ENCODE results near the gene CLEC1B.
"Not testable (repeated sequence)": the region's sequence is repeated elsewhere in the genome, so short reads cannot be mapped to it uniquely, and the experiment has no call there.

CLEC1B gene

GRCh38 chr12:9974731-9975130 lies 24.2 kb downstream of the CLEC1B start:
- not testable (repeated sequence) for DNase-seq (ENCODE audit: low read depth in 3 of 3)

DNA sequence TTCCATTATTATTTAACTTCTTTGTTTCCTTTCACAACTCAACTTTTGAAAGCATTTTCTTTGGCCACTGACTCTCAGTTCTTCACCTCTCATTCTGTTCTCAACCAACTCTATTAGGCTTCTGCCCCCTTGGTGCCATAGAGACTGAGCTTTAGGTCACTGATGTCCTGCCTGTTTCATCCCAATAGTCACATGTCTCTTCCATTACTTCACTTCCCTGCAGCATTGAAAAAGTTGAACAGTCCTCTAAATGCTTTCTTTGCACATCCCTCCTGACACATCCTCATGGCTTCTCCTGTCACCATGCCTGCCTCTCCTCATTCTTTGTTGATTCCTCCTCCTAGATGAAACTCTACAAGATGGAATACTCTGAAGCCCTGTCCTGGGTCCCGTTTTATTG lies 25.0 kb downstream of the CLEC1B start:
- no peak for DNase-seq (ENCODE audit: low read depth in 3 of 3)

DNA sequence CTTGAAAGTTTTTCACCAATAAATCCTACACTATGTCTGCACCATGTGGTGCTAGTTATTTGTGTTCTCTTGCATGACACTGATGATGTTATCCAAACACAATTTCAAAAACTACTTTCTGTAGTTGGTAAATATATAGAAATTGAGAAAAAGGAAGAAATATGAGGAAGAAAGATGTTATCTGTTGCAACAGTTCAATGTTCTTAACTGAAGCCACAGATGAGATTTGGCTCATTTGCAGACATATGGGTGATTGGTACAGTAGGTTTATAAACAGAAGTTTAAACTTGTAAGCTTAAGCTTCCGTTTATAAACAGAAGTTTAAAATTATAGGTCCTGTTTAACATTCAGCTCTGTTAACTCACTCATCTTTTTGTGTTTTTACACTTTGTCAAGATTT lies 27.7 kb downstream of the CLEC1B start, which contains the start of gene CLEC12A:
Gene CLEC12A, plus strand, starts transcription at position 229 of the 400 bp plus-strand sequence. CDS start 188 bp downstream, outside the sequence.
- DNase-seq (ENCODE audit: low read depth in 3 of 3) = no peak

DNA sequence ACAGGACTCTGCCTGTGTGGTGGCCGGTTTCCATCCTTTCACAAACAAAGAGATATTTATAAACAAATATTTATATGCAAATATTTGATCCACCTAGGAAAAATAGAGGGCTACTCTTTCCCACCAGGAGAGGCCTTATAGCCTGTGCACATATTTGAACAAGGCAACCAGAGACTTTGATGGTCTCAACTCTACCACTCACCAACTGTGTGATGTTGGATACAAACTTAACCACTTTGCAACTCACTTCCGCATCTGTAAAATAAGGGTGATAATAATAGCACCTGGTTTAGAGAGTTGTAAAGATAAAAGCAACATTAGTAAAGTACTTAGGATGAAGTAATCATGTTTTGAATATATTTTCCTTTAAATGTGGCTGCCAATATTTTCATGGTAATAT lies 29.2 kb downstream of the CLEC1B start:
- DNase-seq (ENCODE audit: low read depth in 3 of 3) = no peak

GRCh38 chr12:9961901-9962300 lies 37.0 kb downstream of the CLEC1B start:
- DNase-seq (ENCODE audit: low read depth in 3 of 3) = no peak

GRCh38 chr12:9961106-9961505 lies 37.8 kb downstream of the CLEC1B start:
- DNase-seq (ENCODE audit: low read depth in 3 of 3) = no peak

GRCh38 chr12:9960590-9960989 lies 38.3 kb downstream of the CLEC1B start:
- no peak for DNase-seq (ENCODE audit: low read depth in 3 of 3)

DNA sequence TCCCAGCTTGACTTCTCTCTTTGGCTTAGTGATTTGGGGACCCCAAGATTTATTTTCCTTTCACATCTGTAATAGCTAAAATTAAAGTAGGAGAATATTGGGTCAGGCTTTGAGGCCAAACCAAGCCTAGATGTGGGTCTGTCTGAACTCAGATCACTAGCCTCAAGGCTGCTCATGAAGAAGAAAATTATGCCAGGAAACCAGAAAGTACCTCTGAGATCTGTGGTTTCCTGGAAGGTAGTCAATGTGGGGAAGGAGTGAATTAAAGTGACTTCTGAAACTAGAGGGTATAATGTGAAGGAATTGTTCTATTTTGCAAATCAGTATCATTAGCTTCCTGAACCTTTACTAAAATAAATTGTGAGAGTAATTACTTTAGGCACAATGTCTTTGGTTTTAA lies 41.1 kb downstream of the CLEC1B start:
- no peak for DNase-seq (ENCODE audit: low read depth in 3 of 3)

GRCh38 chr12:9952954-9953729 lies 45.8 kb downstream of the CLEC1B start:
- DNase-seq (ENCODE audit: low read depth in 3 of 3) = not testable (repeated sequence)

GRCh38 chr12:9951026-9951675 lies 47.8 kb downstream of the CLEC1B start:
- peak in 1 of 3 experiments; percentile 11 for DNase-seq (ENCODE audit: low read depth in 3 of 3)

DNA sequence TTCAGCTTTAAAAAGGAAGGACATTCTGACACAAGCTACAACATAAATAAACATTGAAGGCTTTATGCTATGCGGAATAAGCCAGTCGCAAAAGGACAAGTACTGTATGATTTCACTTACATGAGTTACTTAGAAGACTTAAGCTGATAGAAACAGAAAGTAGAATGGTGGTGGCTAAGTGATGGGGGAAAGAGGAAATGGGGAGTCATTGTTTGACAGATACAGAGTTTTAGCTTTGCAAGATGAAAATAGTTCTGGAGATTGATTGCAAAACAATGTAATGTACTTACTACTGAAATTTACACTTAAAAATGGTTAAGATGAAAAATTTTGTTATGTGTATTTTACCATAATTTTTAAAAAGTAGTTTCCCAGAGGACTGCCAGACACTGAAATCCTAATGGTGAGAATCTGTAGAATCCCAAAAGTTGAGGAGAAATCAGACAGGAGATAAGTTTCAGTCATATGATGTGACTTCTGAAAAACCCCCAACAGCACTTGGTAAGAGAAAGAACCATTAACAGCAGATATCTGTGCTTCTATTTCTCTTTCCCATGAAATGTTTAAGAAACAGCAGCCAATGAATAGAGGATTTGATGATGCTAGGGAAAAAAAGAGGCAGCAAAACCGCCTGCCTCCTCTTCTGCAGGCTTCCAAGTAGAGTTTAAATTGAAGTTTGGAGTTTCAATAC lies 50.2 kb downstream of the CLEC1B start:
- DNase-seq (ENCODE audit: low read depth in 3 of 3) = no peak

DNA sequence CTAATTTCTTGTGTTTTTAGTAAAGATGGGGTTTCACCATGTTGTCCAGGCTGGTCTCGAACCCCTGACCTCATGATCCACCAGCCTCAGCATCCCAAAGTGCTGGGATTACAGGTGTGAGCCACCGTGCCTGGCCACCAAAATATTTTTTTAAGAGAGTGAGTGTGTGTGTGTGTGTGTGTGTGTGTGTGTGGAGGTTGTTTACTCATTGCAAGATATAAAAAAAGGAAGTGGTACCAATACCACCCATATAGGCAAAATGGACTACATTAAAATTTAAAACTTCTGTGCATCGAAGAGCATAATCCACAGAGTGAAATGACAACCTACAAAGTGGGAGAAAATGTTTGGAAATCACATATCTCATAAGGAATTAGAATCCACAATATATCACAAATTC lies 51.2 kb downstream of the CLEC1B start:
- DNase-seq (ENCODE audit: low read depth in 3 of 3) = no peak

- no peak for DNase-seq (ENCODE audit: low read depth in 3 of 3)
Observed at GRCh38 chr12:9944391-9944790, 54.5 kb downstream of the CLEC1B start.

GRCh38 chr12:9943240-9943639 lies 55.7 kb downstream of the CLEC1B start:
- no peak for DNase-seq (ENCODE audit: low read depth in 3 of 3)

Measured in stimulated activated CD4-positive, alpha-beta T cell treated with anti-CD3 and anti-CD28 coated beads, TNF-alpha, amount 100 ng/mL, for 24 hours (primary cell).